ENCODE results near the gene FREY1. TPM values are rescaled to one million over a fixed set of nuclear protein-coding genes. Genes with fewer than 3 reads are reported as not detected.

The FREY1 gene
- total RNA-seq, 2 experiments from 2014 or later = 0.32 to 0.76 TPM

DNA sequence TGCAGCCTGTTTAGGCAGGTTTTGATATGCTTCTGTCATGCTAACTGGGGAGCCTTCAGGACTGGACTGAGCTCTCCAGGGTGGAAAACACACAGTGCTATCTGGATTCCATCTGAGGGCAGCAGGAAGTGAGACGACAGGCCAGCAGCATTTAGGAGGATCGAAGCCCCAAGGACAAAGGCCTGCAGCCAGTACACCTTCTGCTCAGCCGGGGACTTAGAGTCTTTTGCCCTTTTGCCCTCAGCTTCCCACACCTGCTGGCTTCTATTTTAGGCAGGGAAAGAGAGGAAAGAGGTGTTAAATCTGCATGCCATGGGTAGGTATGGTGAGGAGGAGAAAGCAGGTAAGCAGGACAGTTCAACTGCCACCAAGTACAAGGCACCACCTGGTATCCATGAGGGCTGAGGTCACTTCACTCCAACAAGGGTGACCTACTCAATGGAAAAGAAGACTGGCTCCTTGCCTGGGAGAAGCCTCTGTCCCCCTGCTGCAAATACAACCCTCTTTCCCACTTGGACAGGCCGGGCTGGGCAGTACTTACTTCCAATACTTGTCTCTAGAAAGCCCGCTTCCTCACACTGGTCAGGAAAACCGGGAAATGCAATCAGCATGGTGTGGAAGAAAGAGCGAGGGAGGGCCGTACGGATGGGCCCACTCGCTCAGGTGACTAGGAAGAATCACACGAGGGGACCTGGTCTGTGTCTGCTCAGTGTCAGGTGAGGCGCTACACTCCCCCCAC, 27.7 kb upstream of the FREY1 start:
- peaks cover 15% of the 10 kb centered on the region for H3K4me1 Mint-ChIP-seq (ENCODE audit: low read depth)
- intact Hi-C loops (cut with micrococcal nuclease) = no loop called here
- no peaks in the 10 kb centered on the region for H3K36me3 Mint-ChIP-seq (ENCODE audit: low read depth)
- CTCF ChIA-PET = interaction anchor here (1.2 kb wide), 1 partner anchor 32 kb away, joined by 3 read pairs; no protein-coding TSS in a partner anchor
- no peak overlapping the region for H3K27ac Mint-ChIP-seq
- no peaks in the 10 kb centered on the region for H3K27me3 Mint-ChIP-seq (ENCODE audit: low read depth)
- DNase-seq = no peak
- no peak overlapping the region for H3K4me3 Mint-ChIP-seq
- no peaks in the 10 kb centered on the region for H3K9me3 Mint-ChIP-seq

DNA sequence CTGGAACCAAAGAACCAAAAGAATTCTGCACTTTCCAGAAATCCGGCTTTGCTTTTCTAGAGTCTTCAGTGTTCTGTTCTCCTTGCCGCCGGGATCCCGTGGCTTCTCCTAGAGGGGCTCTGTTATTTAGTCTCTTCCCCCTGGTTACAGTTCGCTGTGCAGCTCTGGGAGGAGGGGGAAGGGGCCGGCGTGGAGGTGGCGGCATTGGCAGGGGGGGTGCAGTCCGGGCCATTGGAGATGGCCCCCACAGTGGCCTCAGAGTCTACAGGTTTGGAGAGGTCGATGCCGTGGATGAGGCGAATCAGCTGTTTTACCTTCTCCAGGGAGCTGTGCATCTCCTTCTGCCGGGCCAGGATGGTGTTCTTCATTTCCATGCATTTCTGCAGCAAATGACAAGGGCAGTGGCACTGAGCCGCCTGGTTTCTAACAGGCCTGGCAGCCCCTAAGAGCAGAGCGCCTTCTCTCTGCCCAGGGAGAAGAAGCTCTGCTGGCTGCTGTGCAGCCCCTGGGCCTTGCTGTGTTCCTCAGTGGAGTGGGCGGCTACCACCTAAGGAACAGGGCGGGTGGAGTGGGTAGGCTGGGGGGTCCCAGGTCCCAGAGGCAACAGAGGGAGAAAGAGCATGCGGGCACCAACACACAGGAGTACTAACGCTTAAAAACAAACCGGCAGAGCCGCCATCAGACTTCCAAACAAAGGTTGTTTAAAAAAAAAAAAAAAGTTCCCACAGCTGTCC, 26.9 kb upstream of the FREY1 start:
- no peaks in the 10 kb centered on the region for H3K9me3 Mint-ChIP-seq
- H3K27me3 Mint-ChIP-seq (ENCODE audit: low read depth) = no peaks in the 10 kb centered on the region
- intact Hi-C loops (cut with micrococcal nuclease) = no loop called here
- H3K4me1 Mint-ChIP-seq (ENCODE audit: low read depth) = peaks cover 19% of the 10 kb centered on the region
- no peaks in the 10 kb centered on the region for H3K36me3 Mint-ChIP-seq (ENCODE audit: low read depth)
- CTCF ChIA-PET = no interaction called here
- H3K4me3 Mint-ChIP-seq = no peak overlapping the region
- no peak for DNase-seq
- H3K27ac Mint-ChIP-seq = no peak overlapping the region

DNA sequence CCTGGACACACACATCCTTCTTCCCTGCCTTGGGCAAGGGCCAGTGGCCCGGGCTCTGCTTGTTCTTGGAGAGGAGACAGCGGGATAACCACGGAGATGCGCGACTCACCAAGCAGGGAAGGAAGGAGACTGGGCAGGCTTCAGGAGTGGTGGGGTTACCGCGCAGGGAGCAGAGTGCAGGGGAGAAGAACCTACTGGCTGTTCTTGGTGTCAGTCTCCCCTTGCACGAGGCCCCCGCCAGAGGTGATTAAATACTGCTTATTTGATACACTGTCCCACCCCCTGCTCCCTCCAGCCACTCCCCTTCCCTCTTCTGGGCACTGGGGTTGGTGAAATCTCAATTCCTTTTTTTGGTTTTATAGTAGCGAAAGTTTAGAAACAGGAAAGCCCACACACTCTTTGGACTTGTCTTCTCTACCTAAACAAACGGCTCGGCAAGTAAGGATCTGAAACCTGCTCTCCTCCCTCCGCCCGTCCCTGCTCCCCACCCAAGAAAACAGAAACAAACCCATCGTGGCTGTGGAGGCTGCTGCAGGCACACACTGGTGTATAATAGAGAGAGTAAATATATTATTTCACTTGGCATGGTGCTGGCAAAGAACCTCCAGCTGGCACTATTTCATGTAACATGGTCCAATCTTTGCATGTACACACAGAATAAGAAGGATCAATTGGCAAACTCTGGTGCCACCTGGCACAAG, 26.2 kb upstream of the FREY1 start:
- Mint-ChIP-seq H3K4me3 (no peak overlapping the region), H3K27me3 (ENCODE audit: low read depth) (no peaks in the 10 kb centered on the region), H3K27ac (peak overlapping the region; percentile 41), H3K36me3 (ENCODE audit: low read depth) (no peaks in the 10 kb centered on the region), H3K4me1 (ENCODE audit: low read depth) (peaks cover 19% of the 10 kb centered on the region), H3K9me3 (no peaks in the 10 kb centered on the region)
- no peak for DNase-seq
- CTCF ChIA-PET = interaction anchor here (0.6 kb wide), 1 partner anchor 242 kb away, joined by 4 read pairs; no protein-coding TSS in a partner anchor
- intact Hi-C loops (cut with micrococcal nuclease) = no loop called here

DNA sequence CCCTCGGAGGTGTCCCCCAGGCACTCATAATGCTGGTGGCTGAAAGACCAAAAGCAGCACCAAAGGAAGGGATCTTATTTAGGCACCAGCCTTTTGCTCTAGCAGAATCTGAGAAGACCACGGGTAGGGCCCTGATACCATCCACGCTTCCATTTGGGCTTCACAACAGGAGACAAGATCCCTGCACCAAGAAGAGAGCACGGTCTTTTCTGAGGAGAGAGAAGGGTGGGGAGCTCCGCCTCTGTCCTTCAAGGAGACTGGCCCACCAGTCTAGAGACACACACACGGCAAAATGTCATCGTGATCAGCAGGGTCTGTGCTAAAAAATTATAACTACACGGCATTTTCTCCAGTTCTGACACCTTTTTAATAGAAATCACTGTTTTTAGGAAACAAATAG, 25.1 kb upstream of the FREY1 start:
- Mint-ChIP-seq H3K4me1 (ENCODE audit: low read depth) (peaks cover 19% of the 10 kb centered on the region), H3K9me3 (no peaks in the 10 kb centered on the region), H3K27ac (no peak overlapping the region), H3K4me3 (no peak overlapping the region), H3K27me3 (ENCODE audit: low read depth) (no peaks in the 10 kb centered on the region), H3K36me3 (ENCODE audit: low read depth) (no peaks in the 10 kb centered on the region)
- intact Hi-C loops (cut with micrococcal nuclease) = no loop called here
- DNase-seq = no peak
- CTCF ChIA-PET = interaction anchor here (0.6 kb wide), 1 partner anchor 243 kb away, joined by 4 read pairs; no protein-coding TSS in a partner anchor

DNA sequence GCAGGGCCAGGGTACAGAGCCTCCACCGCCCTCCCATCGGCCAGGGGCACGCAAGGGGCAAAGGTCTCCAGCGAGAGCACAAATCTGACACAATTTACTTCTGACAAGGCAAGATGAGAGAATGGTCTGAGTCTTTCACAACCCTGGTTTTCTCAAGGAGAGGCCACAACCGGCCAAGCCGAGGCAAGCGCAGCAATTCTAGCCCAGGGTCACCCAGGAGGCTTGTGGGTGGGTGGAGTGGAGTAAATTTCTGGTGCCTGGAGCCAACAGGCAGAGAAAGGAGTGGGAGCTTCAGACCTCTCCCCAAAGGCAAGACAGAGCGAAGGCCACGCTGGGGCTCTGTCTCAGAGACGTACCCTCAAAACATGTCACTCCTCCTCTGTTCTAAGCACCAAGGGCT, 24.7 kb upstream of the FREY1 start:
- H3K36me3 Mint-ChIP-seq (ENCODE audit: low read depth) = no peaks in the 10 kb centered on the region
- H3K27ac Mint-ChIP-seq = peak overlapping the region; percentile 0
- H3K27me3 Mint-ChIP-seq (ENCODE audit: low read depth) = no peaks in the 10 kb centered on the region
- intact Hi-C loops (cut with micrococcal nuclease) = no loop called here
- CTCF ChIA-PET = interaction anchor here (1.8 kb wide), 1 partner anchor 75 kb away, joined by 7 read pairs; no protein-coding TSS in a partner anchor
- no peak overlapping the region for H3K4me3 Mint-ChIP-seq
- H3K9me3 Mint-ChIP-seq = no peaks in the 10 kb centered on the region
- peaks cover 19% of the 10 kb centered on the region for H3K4me1 Mint-ChIP-seq (ENCODE audit: low read depth)
- no peak for DNase-seq

DNA sequence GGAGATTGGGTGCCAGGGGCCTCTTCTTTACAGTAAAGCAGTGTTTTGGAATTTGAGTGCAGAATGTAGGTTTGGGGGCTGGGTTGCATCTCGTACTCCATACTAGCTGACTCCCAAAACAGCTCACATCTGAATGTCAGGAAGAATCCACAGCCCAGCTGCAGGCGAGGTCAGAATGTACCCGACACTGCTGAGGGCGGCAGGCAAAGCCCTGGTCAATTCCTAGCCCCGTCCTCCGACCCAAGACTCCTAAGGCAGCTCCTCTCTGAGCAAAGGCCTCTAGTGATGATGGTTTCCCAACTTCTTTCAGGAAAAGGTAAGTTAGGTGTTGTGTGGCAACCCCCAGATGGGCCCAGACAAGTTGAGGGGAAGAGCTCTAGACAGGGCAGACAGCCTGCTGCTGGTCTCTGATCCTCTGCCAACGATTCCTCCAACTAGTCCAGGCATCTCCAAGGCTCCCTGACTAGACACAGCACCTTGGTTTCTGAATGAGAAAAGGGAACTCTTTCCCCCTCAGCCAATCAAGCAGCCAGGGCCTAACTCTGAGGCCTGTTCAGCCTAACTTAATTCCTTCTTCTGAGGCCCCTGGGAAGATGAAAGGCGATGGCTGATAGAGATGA, 24.0 kb upstream of the FREY1 start:
- peak overlapping the region; percentile 0 for H3K27ac Mint-ChIP-seq
- intact Hi-C loops (cut with micrococcal nuclease) = no loop called here
- no peaks in the 10 kb centered on the region for H3K36me3 Mint-ChIP-seq (ENCODE audit: low read depth)
- no peaks in the 10 kb centered on the region for H3K27me3 Mint-ChIP-seq (ENCODE audit: low read depth)
- CTCF ChIA-PET = interaction anchor here (1.8 kb wide), 1 partner anchor 75 kb away, joined by 7 read pairs; no protein-coding TSS in a partner anchor
- no peaks in the 10 kb centered on the region for H3K9me3 Mint-ChIP-seq
- peaks cover 19% of the 10 kb centered on the region for H3K4me1 Mint-ChIP-seq (ENCODE audit: low read depth)
- DNase-seq = no peak
- H3K4me3 Mint-ChIP-seq = no peak overlapping the region

DNA sequence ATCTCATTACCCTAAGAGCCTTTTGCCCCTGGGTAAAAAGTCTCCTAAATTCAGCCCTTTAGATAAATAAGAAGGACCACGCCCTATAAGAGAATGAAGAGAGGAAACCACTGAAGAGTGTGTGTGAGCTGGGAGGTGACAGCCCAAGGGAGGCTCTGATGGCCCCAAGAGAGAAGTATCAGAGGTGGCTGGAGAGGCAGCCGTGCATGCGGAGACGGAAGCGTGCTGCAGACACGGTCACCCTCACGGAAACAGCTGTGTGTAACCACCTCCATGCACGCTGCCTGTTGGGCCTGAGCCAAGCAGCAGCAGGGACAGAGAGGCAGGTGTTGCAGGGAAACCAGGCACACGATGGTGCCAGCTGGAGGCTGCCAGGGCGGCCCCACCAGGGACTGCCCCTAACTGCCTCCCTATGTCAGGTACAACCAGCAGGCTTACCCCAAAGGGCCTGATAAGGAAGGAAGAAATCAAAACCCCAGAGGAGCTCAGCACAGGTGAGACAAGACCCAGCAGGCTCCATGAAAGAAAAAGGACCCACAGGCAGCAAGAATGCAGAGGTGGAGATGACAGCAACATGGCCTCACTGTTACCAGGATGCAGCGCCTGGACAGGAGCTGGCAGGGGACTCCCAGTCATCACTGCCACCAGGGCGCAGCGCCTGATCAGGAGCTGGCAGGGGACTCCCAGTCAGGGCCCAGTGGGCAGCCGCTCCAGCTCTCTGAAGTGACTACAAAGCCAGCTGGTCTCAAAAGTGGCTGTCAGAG, 23.1 kb upstream of the FREY1 start:
- Mint-ChIP-seq H3K4me3 (no peak overlapping the region), H3K36me3 (ENCODE audit: low read depth) (no peaks in the 10 kb centered on the region), H3K9me3 (no peaks in the 10 kb centered on the region), H3K4me1 (ENCODE audit: low read depth) (peaks cover 19% of the 10 kb centered on the region), H3K27ac (peak overlapping the region; percentile 2), H3K27me3 (ENCODE audit: low read depth) (no peaks in the 10 kb centered on the region)
- CTCF ChIA-PET = interaction anchor here (1.1 to 1.8 kb wide), 2 partner anchors 11 to 76 kb away, joined by 3 to 7 read pairs; no protein-coding TSS in a partner anchor
- intact Hi-C loops (cut with micrococcal nuclease) = no loop called here
- DNase-seq = peak; percentile 57

DNA sequence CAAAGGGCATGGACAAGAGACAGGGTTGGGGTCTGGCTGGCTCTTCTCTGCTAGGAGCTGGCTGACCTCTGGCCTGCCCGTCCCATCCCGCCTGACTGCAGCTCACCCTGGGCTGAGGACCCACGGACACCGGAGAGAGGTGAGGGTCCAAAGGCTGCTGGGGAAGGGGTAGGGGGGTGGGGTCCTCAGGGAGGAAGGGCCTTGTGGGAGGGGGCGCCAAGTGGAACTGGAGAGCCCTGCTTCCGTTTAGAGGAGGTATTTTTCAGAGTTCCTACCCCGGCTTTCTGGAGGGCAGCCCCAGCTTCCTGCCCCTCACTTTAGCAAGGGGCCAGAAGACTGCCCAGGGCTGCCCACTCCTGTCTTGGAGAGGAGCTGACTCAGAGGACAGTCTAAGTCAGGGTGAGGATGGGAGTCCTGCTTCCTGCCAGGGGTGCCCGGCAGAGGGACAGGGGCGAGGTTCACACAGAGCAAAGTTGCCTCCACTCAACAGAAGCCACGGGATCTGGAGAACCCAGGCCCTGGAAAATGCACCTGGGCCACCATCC, 22.5 kb upstream of the FREY1 start:
- Mint-ChIP-seq H3K27ac (peak overlapping the region; percentile 2), H3K27me3 (ENCODE audit: low read depth) (no peaks in the 10 kb centered on the region), H3K9me3 (no peaks in the 10 kb centered on the region), H3K4me3 (no peak overlapping the region), H3K36me3 (ENCODE audit: low read depth) (no peaks in the 10 kb centered on the region), H3K4me1 (ENCODE audit: low read depth) (peaks cover 19% of the 10 kb centered on the region)
- DNase-seq = no peak
- intact Hi-C loops (cut with micrococcal nuclease) = no loop called here
- CTCF ChIA-PET = interaction anchor here (1.1 to 1.8 kb wide), 2 partner anchors 12 to 77 kb away, joined by 3 to 7 read pairs; no protein-coding TSS in a partner anchor

DNA sequence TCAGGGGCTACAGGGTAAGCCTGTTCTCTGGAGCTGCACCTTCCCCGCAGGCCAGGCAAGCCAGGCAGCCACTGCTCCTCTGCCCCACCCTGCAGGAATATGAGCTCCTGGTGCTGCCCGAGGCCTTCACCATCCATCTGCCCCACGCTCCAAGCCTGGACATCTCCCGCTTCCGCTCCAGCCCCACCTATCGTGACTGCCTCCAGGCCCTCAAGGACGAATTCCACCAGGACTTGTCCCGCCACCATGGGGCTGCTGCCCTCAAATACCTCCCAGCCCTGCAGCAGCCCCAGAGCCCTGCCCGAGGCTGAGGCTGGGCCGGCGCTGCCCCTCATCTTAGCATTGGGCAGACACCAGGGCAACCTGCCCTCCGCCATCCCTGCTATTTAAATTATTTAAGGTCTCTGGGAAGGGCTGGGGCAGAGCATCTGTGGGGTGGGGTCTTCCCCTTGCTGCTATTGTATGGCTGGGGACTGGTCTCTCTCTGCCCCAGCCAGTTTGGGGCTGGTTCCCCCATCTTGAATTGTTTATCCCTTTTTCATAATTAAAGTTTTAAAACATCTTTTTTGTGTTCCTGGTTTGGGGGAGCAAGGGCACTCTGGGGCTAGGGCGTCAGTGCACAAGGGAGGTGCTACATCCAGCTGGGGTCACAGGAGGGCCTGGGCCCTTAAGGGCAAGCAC, 21.6 kb upstream of the FREY1 start:
- CTCF ChIA-PET = no interaction called here
- DNase-seq = no peak
- Mint-ChIP-seq H3K36me3 (ENCODE audit: low read depth) (peaks cover 3% of the 10 kb centered on the region), H3K4me1 (ENCODE audit: low read depth) (peaks cover 24% of the 10 kb centered on the region), H3K27me3 (ENCODE audit: low read depth) (peaks cover 6% of the 10 kb centered on the region), H3K9me3 (no peaks in the 10 kb centered on the region), H3K27ac (no peak overlapping the region), H3K4me3 (no peak overlapping the region)
- intact Hi-C loops (cut with micrococcal nuclease) = no loop called here

DNA sequence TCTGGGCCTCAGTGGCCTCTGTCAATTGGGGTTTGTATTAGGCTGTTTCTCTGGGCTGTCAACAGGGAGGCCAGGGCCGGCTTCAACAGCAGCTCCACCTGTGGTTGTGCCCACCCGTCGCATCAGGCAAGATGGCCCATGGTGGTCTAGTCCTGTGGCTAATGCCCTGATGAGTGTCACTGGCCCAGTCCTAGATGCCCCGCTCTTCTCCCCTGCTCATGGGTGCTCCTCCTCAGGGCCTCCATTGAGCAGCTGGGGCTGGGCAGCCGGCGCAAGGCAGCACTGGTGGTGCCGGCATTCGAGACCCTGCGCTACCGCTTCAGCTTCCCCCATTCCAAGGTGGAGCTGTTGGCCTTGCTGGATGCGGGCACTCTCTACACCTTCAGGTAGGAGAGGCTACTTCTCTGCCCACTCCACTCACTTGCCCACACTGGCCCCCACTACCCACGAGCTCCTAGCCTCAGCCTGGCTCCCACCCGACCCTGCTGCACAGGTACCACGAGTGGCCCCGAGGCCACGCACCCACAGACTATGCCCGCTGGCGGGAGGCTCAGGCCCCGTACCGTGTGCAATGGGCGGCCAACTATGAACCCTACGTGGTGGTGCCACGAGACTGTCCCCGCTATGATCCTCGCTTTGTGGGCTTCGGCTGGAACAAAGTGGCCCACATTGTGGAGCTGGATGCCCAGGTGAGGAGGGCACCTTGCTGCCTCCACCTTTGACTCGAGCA, 20.8 kb upstream of the FREY1 start:
- CTCF ChIA-PET = no interaction called here
- Mint-ChIP-seq H3K9me3 (no peaks in the 10 kb centered on the region), H3K27ac (no peak overlapping the region), H3K4me1 (ENCODE audit: low read depth) (peaks cover 28% of the 10 kb centered on the region), H3K36me3 (ENCODE audit: low read depth) (peaks cover 3% of the 10 kb centered on the region), H3K4me3 (no peak overlapping the region), H3K27me3 (ENCODE audit: low read depth) (peaks cover 9% of the 10 kb centered on the region)
- intact Hi-C loops (cut with micrococcal nuclease) = no loop called here
- no peak for DNase-seq
